ENCODE results near the gene ATP7B. TPM values are rescaled to one million over a fixed set of nuclear protein-coding genes. Genes with fewer than 3 reads are reported as not detected.
A peak's percentile ranks its signal among the peaks of the same experiment; 100 is the strongest.

The ATP7B gene
- total RNA-seq, 1 donor from 2014 or later: 59.4 TPM

- H3K4me3 Mint-ChIP-seq (ENCODE audit: low read depth): no peak overlapping the region
- H3K9me3 Mint-ChIP-seq (ENCODE audit: low read depth): no peaks in the 10 kb centered on the region
- H3K4me1 Mint-ChIP-seq (ENCODE audit: low read depth): peaks cover 15% of the 10 kb centered on the region
- TF ChIP-seq CTCF (IDR thresholded peaks at IDR 0.05; ENCODE audit: unreplicated experiment): no peak
- H3K36me3 Mint-ChIP-seq (ENCODE audit: insufficient read depth): peaks cover 37% of the 10 kb centered on the region
- H3K27ac Mint-ChIP-seq: peak overlapping the region; percentile 46
- H3K27me3 Mint-ChIP-seq: no peaks in the 10 kb centered on the region
- no peak for DNase-seq (ENCODE audit: low spot score, unreplicated experiment)
These were observed 57.7 kb downstream of the ATP7B start for GRCh38 chr13:51953347-51954195.

- no peaks in the 10 kb centered on the region for H3K27me3 Mint-ChIP-seq
- TF ChIP-seq CTCF (IDR thresholded peaks at IDR 0.05; ENCODE audit: unreplicated experiment): no peak
- H3K4me3 Mint-ChIP-seq (ENCODE audit: low read depth): no peak overlapping the region
- H3K36me3 Mint-ChIP-seq (ENCODE audit: insufficient read depth): peaks cover 30% of the 10 kb centered on the region
- H3K27ac Mint-ChIP-seq: no peak overlapping the region
- DNase-seq (ENCODE audit: low spot score, unreplicated experiment): no peak
- no peaks in the 10 kb centered on the region for H3K4me1 Mint-ChIP-seq (ENCODE audit: low read depth)
- no peaks in the 10 kb centered on the region for H3K9me3 Mint-ChIP-seq (ENCODE audit: low read depth)
These were observed 60.5 kb downstream of the ATP7B start for GRCh38 chr13:51950722-51951121.

GRCh38 chr13:51946163-51946669 is 65.0 kb downstream of the ATP7B start:
- Mint-ChIP-seq H3K27ac (no peak overlapping the region), H3K4me3 (ENCODE audit: low read depth) (no peak overlapping the region), H3K4me1 (ENCODE audit: low read depth) (no peaks in the 10 kb centered on the region), H3K9me3 (ENCODE audit: low read depth) (no peaks in the 10 kb centered on the region), H3K36me3 (ENCODE audit: insufficient read depth) (peaks cover 21% of the 10 kb centered on the region), H3K27me3 (no peaks in the 10 kb centered on the region)
- DNase-seq (ENCODE audit: low spot score, unreplicated experiment): no peak
- TF ChIP-seq CTCF (IDR thresholded peaks at IDR 0.05; ENCODE audit: unreplicated experiment): no peak

GRCh38 chr13:51945149-51945548 is 66.1 kb downstream of the ATP7B start:
- H3K9me3 Mint-ChIP-seq (ENCODE audit: low read depth): no peaks in the 10 kb centered on the region
- TF ChIP-seq CTCF (IDR thresholded peaks at IDR 0.05; ENCODE audit: unreplicated experiment): no peak
- no peak overlapping the region for H3K4me3 Mint-ChIP-seq (ENCODE audit: low read depth)
- H3K27ac Mint-ChIP-seq: no peak overlapping the region
- no peak for DNase-seq (ENCODE audit: low spot score, unreplicated experiment)
- H3K27me3 Mint-ChIP-seq: no peaks in the 10 kb centered on the region
- H3K36me3 Mint-ChIP-seq (ENCODE audit: insufficient read depth): peaks cover 13% of the 10 kb centered on the region
- H3K4me1 Mint-ChIP-seq (ENCODE audit: low read depth): no peaks in the 10 kb centered on the region

GRCh38 chr13:51944428-51944827 is 66.8 kb downstream of the ATP7B start:
- Mint-ChIP-seq H3K4me3 (ENCODE audit: low read depth) (no peak overlapping the region), H3K27me3 (no peaks in the 10 kb centered on the region), H3K36me3 (ENCODE audit: insufficient read depth) (peaks cover 10% of the 10 kb centered on the region), H3K9me3 (ENCODE audit: low read depth) (no peaks in the 10 kb centered on the region), H3K4me1 (ENCODE audit: low read depth) (no peaks in the 10 kb centered on the region), H3K27ac (no peak overlapping the region)
- TF ChIP-seq CTCF (IDR thresholded peaks at IDR 0.05; ENCODE audit: unreplicated experiment): no peak
- DNase-seq (ENCODE audit: low spot score, unreplicated experiment): no peak
